A204.1 (cell line): ENCODE measurements around the gene SLC47A2.

ENCODE experiments used
- FAIRE-seq: peaks from 2 replicates; lab custom pipeline; 2012; peaks lifted over from hg19 to GRCh38; lab: Jason Lieb, UNC

SLC47A2 gene

GRCh38 chr17:19747159-19747719, 30.9 kb upstream of the SLC47A2 start:
- no peak for FAIRE-seq

- FAIRE-seq: no peak
Measured at GRCh38 chr17:19746517-19746916, 30.1 kb upstream of the SLC47A2 start.

- FAIRE-seq: no peak
Measured at GRCh38 chr17:19744922-19745757, 28.8 kb upstream of the SLC47A2 start.

DNA sequence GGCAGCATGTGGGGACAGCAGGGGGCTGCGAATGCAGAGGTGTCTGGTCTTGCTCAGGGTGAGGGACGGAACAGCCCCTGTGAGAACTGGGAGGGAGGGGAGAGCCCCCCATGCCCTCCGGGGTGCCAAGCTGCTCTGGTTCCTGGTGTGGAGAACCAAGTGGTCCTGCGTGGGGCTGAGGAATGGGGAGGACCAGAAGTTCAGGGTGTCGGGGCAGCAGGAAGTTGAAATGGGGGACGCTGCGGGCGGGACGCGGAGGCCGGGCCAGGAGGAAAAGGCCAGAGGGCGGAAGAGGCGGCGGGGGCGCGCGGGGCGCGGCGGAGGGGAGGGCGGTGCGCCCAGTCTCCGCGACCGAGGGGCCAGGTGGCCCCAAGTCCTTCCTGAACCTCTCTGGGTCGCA, 28.1 kb upstream of the SLC47A2 start:
- FAIRE-seq: no peak

- FAIRE-seq: no peak
Measured at GRCh38 chr17:19743101-19744100, 27.0 kb upstream of the SLC47A2 start.

DNA sequence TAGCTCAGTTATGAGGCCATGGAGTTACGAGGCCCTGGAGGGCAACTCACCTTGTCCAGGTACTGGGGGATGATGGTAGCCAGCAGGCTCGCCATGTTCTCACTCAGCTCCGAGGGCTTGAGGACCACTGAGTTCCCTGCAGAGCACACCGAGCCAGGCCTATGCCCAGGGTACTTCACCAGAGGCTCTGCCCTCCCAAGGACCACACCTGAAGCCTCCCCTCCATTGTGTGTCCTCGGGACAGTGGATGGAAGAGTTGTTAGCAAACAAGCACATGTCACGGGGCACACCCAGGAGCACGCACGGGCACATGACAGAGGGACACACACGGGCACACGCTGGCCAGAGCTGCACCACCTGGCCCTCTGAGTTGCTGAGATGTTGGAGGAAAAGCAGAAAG, 26.1 kb upstream of the SLC47A2 start:
- no peak for FAIRE-seq

GRCh38 chr17:19741832-19742457, 25.6 kb upstream of the SLC47A2 start:
- FAIRE-seq: no peak

- FAIRE-seq: no peak
Measured at GRCh38 chr17:19740933-19741332, 24.5 kb upstream of the SLC47A2 start.

DNA sequence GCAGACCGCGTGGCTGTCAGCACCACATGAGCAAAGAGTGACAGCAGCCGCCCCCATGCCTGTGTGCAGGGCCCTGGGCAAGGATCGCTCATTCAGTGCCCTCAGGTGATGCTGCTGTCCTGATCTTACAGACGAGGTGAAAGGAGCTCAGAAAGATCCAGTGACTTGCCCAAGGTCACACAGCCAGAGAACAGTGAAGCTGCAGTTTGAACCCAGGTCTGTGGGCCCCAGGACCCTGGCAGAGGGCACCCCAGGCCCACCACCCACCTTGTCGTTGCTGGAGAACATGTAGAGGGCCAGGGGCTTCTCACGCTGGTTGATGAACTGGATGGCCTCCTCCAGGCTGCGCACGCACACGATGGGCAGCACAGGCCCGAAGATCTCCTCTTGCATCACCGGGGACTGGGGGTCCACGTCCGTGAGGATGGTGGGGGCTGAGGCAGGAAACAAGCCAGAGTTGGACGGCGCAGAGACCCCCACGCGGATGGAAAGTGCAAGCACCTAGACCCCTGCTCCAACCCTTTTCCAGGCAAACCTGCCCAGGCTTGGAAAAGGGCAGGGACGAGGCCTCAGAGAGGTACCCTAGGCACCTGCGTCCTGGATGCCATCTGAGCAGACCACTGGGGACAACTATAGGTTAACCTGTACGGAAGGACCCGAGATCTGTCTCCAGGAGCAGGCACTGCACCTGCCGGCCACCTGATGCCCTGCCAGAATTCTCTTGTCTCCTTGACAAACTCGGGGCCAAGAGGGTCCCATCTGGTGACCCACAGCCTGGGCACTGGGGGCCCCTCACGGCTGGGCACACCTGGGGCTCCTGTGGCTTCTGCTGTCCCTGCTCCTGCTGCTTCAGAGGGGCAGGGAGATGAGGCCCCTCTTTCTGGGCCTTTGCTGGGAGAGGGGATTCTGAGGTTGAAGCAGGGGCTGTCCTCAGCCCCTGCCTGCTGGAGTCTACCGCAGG, 23.1 kb upstream of the SLC47A2 start:
- no peak for FAIRE-seq

DNA sequence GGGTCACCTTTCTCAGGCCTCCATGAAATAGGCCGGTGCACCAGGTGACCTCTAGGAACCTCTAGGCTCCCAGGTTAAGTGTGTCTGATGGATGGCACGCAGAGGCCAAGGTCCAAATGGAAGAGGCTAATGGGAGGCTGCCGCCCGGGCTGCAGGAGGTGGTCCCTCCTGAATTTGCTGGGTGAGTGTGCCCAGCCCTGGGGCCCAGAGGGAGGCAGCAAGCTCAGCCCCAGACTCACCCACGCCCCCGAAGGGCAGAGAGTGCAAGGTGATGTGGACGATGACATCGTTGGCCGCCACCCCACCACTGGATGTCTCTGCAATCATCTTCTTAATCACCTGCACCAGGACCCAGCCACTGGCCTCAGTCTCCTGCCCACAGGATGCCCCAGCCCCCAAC, 22.4 kb upstream of the SLC47A2 start:
- no peak for FAIRE-seq

- FAIRE-seq: no peak
Measured at GRCh38 chr17:19738073-19738449, 21.7 kb upstream of the SLC47A2 start.

DNA sequence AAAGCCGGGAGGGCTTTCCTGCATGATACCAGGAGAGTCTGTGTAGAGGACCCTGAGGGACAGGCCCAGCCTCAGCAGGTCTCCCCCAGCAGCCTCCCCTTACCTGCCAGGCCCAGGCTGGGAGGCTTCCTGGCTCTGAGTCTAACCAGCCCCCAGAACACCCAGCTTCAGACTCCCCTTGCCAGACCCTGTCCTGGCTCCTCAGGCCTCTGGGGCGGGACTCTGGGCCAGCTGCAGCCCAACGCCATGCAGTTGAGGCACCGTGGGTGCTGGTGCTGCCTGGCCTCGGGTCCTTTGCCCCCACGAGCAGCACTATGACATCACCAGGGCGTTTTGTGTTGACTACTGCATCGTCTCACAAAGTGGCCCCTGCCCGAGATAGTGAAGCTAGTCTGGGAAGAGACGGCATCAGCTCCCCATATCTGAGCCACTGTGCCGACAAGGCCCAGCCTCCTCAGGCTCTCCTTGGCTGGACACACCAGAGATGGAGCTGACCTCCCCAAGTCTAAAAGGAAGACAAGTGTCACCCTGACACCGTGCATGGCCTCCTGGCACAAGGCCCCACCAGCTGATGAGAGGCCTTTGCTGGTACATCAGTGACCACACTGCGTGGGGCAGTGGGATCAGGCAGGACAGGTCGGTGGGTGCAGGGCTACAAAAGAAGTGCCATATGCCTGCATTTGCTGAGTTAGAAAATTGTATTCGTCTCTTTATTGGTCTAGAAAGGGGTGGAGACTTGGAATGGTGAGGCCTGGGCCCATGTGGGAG, 21.1 kb upstream of the SLC47A2 start:
- no peak for FAIRE-seq

DNA sequence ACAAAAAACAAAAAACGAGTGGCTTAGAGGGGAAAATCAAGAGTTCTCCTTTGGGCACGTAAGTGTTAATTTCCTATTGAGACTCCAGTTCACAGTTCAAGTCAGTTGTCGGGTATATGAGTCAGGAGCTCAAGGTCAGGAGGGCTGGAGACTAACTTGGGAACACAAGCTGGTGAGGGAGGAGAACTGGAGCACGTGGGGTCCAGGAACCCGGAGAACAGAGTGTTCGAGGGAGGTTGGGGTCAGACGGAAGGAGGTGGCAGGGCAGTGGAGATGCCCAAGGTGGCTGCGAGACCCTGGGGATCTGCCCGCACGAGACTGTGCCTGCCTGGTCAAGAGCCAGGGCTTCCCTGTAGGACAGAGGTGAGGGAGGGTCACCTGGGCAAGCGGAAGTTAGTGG, 19.7 kb upstream of the SLC47A2 start:
- no peak for FAIRE-seq

GRCh38 chr17:19733953-19734526, 17.7 kb upstream of the SLC47A2 start:
- no peak for FAIRE-seq

GRCh38 chr17:19731626-19732025, 15.2 kb upstream of the SLC47A2 start:
- no peak for FAIRE-seq

GRCh38 chr17:19730843-19731242, 14.5 kb upstream of the SLC47A2 start:
- no peak for FAIRE-seq

- no peak for FAIRE-seq
Measured at GRCh38 chr17:19729900-19730299, 13.5 kb upstream of the SLC47A2 start.

- FAIRE-seq: no peak
Measured at GRCh38 chr17:19728084-19728495, 11.7 kb upstream of the SLC47A2 start.

GRCh38 chr17:19727501-19728078, 11.2 kb upstream of the SLC47A2 start:
- no peak for FAIRE-seq
